H4 (cell line): ENCODE results near the gene P2RX6. TPM values are rescaled to one million over a fixed set of nuclear protein-coding genes. Genes with fewer than 3 reads are reported as not detected.
"Not testable (repeated sequence)": the region's sequence is repeated elsewhere in the genome, so short reads cannot be mapped to it uniquely, and the experiment has no call there.

Source experiments
- DNase-seq: peaks from one replicate; pipeline ENCODE4 v3.0.0-alpha.2; 2015; ENCODE audit warnings: low spot score
- total RNA-seq: library from RNA; depleted of rRNA; stranded (reverse); fragments of >200 nt; shearing (Covaris generic); gene quantifications from 2 replicates; pipeline ENCODE4 v1.2.3, GENCODE V29; 2014; rRNA removed

Gene P2RX6
- 2.0 and 4.0 TPM in 2 replicates for total RNA-seq

DNA sequence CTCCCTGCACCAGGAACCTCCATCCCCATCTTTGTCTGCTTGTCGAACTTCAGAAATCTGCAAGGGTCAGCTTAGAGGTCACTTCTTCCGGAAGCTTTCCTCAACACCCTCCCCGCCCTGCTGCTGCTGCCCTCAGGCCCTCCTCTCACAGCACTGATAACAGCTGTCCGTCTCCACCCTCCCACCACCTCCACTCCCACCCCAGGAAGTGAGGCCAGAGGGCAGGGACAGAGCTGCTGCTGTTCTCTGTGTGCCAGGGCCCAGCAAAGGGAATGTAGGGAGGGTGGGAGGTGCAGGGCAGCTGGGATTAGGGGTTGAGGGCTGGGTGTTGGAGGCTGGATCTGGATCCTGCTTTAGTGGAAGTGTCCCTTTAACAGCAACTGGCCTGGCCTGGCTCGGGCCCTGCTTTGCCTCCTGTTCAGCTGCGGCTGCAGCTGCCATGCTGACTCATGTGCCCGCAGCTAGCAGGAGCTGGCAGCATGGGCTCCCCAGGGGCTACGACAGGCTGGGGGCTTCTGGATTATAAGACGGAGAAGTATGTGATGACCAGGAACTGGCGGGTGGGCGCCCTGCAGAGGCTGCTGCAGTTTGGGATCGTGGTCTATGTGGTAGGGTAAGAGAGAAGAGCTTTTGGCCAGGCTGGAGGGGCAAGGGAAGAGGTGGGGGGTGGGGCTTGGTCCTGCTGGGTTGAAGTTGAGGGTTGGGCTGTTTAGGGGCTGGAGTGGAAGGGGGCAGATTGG is at the start of gene P2RX6:
Gene P2RX6, plus strand, starts transcription at position 440 of the 740 bp plus-strand sequence. Its CDS starts 10 bp downstream, at position 450.
- DNase-seq, result peak; percentile 53

DNA sequence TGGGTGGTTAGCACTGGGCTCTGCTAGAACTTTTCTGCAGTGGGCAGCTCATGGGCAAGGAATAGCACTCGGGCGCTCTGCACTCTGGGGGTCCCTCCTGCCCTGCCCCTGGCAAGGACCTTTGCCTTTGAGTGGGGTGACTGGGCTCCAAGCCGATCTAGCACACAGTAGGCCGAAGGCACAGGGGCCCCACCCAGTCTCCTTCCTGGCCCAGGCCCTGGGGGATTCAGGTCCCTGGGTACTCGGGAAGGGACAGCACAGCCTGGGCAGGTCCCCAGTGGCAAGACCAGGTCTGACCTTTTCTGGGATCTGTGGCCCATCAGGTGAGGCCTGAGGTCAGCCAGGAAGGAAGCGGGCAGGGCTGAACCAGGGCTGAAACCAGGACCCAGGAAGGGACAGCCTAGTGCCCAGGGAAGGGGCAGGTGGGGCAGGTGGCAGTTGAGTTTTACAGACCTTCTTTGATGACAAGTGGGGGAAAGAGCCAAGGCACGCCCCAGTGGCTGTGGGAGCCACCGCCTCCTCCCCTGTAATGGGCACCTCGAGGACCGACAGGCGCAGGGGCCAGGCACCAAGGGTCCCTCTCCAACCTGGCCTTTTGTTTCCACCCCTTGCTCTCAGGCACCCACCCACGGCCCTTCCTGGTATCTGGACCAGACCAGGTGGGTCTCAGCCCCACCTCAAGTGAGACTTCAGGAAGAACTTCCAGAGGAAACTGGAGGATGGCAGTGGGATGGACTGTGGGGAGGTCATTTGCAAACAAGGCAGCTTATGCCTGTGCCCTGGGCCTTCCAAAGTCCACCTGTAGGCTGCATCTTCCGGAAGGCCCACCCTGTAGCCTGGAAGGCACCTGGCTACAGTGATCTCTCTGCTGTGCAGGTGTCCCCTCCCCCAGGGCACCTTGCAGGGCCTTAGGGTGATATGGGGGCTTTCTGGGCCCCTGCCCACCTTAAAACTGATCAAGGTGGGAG is 48.8 kb upstream of the P2RX6 start:
- DNase-seq, result no peak

DNA sequence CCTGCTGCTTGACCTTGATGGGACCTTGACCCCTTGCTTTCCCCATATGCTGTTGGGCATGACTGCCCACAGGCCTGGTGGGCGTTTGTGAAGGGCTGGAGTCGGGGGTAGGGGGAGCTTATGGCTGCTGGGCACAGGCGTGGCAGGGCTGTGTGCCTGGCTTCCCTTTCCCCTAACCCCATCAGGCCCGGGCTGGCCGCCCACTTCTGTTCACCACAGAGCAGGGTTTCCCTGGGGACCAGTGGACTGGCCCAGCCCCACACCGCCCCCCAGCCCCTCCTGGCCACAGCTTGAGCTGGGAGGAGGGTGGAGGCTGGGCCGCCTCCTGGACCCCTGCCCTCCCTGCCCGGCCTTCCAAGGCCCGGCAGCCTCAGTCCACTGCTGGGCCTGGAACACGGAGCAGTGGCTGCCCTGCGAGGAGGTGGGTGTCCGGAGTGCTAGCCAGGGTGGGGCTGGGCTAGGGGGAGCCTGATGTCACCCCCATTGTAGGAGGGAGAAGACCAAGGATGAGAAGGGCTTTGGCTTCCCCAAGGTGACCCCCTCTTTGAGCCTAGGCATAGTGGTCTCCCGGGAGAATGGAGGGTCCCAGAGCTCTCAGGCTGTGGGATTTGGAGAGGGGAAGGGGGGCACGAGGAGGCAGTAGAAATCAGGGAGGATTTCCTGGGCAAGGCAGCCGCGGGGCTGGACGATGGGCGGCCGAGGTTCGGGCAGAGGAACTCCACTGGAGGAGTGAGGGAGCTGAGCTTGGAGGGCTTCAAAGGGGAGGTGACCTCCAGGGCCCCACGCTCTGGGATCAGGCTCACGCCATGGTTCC is 47.9 kb upstream of the P2RX6 start, which contains the start of gene AIFM3:
Gene AIFM3, plus strand, starts transcription at position 373 of the 814 bp plus-strand sequence. CDS start 690 bp downstream, outside the sequence.
- DNase-seq, result no peak

DNA sequence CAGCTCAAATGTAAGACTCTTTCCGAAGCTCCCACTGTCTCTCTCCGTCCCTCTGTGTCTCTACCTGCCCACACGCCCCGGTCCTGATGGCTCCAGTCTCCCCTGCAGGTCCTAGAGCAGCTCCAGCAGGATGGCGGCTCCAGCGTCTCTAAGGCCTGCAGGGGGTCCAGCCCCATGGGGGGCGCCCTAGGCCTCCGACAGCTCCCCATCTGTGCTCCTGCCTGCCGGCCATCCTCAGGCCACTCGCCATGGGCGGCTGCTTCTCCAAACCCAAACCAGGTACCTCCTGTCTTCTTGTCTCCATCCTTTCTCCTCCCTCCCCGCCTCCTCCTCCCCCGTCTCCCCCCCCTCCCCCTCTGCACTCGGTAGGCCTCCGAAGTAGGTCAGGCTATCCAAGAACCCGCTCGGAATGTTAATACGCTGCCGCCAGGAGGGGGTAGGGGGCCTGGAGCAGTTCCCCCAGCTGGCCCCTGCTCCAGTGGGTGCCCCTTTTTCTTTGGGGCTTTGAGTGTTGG is 47.2 kb upstream of the P2RX6 start:
- no peak for DNase-seq

DNA sequence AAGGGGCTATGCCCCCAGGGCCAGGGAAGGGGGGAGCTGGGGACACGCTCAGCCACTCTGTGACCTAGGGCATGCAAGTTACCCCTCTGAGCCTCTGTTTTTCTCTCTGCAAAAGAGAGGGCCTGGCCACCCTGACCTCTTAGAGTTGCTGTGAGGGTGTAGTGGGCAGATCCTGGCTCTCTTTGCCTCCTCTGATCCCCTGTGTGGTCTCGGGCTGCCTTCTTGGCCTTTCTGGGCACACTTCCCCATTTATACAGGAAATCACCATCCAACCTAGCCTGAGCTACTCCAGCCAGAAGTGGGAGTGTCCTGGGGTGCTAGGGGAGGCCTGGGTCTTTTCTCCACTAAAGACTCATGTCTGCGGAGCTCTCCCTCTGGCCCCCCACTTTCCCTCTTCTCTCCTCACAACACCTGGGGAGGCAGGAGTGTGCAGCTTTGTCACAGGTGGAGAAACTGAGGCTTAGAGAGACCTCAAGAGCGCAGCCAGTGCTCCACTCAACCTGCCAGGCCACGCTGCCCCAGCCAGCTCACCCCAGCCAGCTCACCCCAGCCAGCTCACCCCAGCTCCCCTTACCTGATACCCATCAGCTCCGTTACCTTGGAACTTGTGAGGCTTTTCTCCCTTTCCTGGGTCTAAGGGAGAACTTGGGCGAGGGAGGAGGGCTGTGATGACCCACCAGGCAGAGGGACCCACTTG is 46.5 kb upstream of the P2RX6 start:
- no peak for DNase-seq

DNA sequence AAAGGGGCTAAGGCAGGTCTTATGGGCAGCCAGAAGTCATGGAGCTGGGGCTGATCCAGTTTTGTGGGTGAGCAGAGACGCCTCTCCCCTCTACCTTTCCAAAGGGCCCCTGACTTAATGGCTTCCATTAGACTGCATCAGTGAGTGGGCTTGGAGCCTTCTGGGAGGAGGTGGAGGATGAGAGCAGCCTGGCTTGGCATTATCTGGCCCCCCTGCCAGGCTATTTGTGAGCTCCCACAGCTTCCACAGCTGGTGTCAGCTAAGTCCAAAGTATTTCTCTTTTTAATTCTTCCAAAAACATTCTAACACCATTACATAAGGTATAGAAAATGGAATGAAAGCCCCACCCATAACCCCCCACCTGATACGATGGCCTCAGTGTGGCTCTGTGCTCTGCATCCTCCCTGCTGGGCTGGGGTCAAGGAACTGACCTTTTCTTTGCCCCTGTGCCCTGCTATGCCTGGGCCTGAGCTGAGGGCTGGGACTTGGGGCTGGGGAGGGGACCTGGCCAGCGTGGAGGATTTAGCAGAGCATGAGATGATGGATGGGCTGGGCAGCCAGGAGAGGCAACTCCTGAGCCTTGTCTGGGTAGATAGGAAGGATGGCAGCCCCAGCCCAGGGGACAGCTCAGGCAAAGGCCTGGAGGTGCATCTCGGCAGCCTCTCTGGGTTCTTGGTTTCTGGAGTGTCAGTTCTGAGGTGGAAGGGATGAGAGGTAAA is 43.9 kb upstream of the P2RX6 start:
- no peak for DNase-seq

DNA sequence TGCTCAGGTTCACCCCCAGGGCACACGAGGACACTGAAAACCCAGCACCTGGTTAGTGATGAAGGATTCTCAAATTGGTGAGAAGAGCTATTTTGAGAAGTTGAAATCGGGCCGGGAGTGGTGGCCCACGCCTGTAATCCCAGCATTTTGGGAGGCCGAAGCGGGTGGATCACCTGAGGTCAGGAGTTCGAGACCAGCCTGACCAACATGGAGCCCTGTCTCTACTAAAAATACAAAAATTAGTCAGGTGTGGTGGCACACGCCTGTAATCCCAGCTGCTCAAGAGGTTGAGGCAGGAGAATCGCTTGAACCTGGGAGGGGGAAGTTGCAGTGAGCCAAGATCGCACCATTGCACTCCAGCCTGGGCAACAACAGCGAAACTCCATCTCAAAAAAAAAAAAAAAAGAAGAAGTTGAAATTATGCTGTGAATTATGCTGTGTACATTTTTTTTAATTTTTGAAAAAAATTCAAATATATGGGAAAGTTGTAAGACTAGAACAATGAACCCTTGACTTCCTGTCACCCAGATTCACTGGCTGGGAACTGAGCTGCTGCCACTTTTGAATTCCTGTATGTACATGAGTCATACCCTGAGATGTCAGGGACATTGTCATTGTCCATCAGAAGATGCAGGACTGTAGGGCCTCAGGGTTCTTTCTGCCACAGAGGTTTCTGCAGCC is 42.8 kb upstream of the P2RX6 start:
- not testable (repeated sequence) for DNase-seq

DNA sequence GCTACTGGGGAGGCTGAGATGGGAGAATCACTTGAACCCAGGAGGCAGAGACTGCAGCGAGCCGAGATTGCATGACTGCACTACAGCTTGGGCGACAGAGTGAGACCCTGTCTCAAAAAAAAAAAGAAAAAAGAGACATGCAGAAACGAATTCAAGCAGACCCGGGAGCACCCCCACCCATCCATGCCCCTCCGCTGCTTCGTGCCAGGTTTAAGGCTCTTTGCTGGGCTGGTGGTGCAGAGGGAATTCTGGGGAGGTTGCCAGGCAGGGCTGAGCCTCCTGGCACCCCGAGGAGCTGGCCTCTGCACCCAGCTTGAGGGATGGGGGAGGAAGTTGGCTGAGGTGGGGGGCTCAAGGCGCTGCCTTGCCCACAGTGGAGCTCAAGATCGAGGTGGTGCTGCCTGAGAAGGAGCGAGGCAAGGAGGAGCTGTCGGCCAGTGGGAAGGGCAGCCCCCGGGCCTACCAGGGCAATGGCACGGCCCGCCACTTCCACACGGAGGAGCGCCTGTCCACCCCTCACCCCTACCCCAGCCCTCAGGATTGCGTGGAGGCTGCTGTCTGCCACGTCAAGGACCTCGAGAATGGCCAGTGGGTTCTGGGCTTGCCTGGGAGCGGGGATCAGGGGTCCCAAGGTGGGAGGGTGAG is 41.9 kb upstream of the P2RX6 start:
- DNase-seq, result no peak

DNA sequence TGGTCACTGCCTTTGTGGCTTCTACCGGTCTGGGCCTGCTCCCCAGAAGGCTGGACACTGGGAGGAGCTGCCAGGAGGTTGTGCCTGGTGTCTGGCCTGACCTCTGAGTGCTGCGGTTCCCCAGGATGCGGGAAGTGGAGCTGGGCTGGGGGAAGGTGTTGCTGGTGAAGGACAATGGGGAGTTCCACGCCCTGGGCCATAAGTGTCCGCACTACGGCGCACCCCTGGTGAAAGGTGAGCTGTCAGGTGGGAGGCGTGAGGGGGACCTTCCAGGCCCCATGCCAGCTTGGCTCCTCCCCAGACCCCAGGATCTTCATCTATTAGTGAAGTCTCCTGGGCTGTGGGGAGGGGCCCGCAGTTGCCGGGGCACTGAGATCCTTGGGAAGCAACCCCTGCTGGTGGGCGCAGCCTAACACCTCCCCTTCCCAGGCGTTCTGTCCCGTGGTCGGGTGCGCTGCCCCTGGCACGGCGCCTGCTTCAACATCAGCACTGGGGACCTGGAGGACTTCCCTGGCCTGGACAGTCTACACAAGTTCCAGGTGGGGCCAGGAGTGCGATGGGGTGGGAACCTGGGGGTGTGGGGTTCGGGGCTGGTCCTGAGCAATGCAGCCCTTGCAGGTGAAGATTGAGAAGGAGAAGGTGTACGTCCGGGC is 41.2 kb upstream of the P2RX6 start:
- no peak for DNase-seq

DNA sequence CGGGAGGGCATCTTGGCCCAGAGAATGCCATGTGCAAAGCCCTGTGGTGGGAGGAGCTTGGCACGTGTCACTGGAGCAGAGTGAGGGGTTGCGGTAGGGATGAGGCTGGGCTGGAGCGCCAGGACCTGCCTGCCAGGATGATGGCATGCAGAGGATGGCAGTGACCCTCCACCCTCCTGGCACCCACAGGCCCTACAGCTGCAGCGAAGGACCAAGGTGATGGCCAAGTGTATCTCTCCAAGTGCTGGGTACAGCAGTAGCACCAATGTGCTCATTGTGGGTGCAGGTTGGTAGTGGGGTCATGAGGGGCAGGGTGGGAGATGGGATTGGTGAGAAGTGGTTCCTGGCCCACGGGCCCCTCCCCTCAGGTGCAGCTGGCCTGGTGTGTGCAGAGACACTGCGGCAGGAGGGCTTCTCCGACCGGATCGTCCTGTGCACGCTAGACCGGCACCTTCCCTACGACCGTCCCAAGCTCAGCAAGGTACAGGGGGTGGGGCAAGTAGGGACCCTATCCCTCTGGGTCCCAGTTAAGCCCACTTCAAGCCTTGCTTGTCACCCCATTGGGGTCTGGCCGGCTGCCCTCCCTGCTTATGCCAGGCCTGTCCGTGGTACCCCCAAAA is 40.5 kb upstream of the P2RX6 start:
- no peak for DNase-seq

DNA sequence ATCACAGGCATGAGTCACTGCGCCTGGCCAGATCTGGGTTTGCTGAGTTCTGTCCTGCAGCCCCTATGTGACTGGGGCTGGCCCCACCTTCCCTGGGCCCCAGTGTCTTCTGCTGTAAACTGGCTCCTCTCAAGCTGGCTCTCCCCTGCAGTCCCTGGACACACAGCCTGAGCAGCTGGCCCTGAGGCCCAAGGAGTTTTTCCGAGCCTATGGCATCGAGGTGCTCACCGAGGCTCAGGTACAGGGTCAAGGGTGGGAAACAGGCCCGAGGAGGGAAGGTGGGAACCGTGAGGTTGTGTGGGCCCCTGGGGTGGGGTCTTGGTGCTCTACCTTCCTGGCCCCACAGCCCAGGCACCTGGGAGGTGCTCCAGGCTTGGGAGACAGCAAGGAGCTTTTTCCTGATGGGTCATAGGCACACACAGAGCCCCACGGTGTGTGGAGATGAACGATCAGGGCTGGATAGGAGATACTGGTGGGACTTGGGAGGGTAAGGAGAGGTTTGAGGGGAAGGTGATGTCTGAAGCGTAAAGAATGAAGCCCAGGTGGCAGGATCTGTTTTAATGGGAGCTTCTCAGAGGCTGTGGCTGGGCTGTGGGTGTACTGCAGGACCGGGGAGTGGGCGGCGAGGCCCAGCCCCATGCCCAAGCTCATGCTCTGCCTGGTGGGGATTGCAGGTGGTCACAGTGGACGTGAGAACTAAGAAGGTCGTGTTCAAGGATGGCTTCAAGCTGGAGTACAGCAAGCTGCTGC is 39.2 kb upstream of the P2RX6 start:
- no peak for DNase-seq

DNA sequence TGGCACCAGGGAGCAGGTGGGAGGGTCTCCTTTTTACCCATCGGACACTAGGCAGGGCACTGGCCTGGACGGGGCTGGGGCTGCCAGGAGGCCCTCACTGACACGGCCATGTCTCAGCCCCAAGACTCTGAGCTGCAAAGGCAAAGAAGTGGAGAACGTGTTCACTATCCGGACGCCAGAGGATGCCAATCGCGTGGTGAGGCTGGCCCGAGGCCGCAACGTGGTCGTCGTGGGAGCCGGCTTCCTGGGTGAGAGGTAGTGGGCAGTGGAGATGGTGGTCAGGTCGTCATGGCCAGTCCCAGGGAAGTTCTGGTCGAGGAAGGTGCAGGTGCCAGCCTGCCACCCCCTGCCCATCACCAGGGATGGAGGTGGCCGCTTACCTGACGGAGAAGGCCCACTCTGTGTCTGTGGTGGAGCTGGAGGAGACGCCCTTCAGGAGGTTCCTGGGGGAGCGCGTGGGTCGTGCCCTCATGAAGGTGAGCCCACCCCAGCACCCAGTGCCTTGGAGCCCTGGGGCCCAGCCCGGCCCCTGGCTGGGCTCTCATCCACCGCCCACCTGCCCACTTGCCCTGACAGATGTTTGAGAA is 38.6 kb upstream of the P2RX6 start:
- no peak for DNase-seq

DNA sequence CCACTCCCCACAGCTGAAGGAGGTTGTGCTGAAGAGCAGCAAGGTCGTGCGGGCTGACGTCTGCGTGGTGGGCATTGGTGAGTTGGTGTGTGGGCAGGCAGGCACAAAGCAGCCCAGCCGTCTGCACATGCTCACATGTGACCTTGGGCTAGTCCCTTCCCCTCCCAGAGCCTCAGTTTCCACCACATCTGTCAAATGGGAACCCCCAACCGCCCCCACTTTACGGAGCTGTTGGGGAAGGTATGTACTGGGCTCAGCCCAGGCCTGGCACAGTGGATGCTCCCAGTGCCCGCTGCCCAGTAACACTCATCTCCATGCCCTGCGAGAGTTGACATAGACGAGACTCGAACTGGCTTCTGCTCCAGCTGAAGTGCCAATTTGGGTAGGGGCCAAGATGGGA is 37.9 kb upstream of the P2RX6 start:
- DNase-seq, result no peak

DNA sequence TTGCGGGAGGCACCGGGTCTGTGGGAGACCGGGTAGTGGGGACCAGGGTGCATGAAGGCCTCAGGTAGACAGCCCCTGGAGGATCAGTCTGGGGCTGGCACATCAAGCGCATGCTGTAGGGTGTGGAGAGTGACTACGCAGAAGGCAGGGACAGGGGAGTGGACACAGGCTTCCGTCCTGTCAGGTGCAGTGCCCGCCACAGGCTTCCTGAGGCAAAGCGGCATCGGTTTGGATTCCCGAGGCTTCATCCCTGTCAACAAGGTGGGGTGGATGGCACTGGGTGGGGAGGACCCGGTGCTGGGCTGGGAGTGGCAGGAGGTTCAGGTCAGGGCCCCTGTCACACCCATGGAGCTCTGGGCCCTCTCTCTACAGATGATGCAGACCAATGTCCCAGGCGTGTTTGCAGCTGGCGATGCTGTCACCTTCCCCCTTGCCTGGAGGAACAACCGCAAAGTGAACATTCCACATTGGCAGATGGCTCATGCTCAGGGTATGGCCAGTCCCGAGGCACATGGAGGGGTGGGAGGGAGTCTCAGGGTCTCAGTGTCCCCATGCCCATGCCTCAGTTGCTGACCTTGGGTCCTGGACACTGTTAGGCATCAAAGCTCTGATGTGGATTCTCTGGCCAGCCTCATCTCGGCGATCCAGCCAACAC is 37.3 kb upstream of the P2RX6 start:
- DNase-seq, result no peak

DNA sequence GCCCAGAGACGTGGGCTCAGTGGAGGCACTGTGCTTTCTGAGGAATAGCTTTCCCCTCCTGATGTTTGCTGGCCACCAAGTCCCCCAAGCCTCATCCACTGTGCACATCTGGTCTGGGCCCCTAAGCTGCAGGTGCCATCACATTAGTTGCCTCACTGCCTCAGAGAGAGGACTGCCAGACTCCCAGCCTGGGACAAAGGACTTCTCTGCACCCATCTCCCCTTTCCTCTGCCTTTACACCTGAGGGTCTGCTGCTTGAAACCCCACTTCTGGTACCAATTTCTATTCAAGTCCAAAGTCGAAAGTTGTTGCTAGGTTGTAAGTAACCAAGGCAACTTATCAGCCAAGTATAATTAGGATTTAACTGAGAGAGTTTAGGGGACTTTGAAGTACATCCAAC is 36.5 kb upstream of the P2RX6 start:
- no peak for DNase-seq

DNA sequence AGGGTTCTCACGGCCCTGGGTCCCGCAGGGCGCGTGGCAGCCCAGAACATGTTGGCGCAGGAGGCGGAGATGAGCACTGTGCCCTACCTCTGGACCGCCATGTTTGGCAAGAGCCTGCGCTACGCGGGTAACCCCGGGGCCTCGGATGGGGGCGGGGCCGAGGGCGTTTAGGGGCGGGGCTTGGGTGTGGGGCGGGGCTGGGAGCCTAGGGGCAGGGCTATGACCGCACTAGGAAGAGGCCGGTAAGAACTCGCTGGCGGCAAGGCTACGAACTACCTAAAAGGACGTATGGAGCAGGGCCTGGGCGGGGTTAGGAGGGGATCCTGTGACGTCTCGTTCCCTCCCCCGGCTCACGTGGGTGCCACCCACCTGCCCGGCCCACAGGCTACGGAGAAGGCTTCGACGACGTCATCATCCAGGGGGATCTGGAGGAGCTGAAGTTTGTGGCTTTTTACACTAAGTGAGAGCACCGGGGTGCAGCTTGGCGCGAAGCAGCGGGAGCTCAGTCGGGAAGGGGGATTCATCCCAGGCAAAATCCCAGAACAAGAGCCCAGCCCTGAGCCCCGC is 35.6 kb upstream of the P2RX6 start:
- DNase-seq, result no peak
